Measurements from ENCODE around the gene GPC3. TPM values are rescaled to one million over a fixed set of nuclear protein-coding genes. Genes with fewer than 3 reads are reported as not detected.
A peak's percentile ranks its signal among the peaks of the same experiment; 100 is the strongest.
"Not testable (repeated sequence)": the region's sequence is repeated elsewhere in the genome, so short reads cannot be mapped to it uniquely, and the experiment has no call there.

Gene GPC3
- polyA plus RNA-seq, 1 donor, result 75.8 TPM

- peaks cover 16% of the 10 kb centered on the region for H3K4me1 ChIP-seq (ENCODE audit: control insufficient read depth, insufficient read depth, low read length)
- no peak overlapping the region for H3K27ac ChIP-seq (ENCODE audit: low read length)
- WGBS (ENCODE audit: insufficient coverage, low lambda C conversion rate), result no CpG with 5 or more reads among the region's 12 CpGs
- no peak for DNase-seq
- no peaks in the 10 kb centered on the region for H3K9me3 ChIP-seq (ENCODE audit: control insufficient read depth, low read depth, low read length)
- no peaks in the 10 kb centered on the region for H3K36me3 ChIP-seq (ENCODE audit: control insufficient read depth, insufficient read depth, low read length)
- no peak overlapping the region for H3K4me3 ChIP-seq (ENCODE audit: low read length)
- no peaks in the 10 kb centered on the region for H3K27me3 ChIP-seq (ENCODE audit: control insufficient read depth, insufficient read depth, low read length)
Observed at GRCh38 chrX:133999031-133999705, 13.8 kb upstream of the GPC3 start.

GRCh38 chrX:133995759-133996158, 10.4 kb upstream of the GPC3 start:
- no peaks in the 10 kb centered on the region for H3K9me3 ChIP-seq (ENCODE audit: control insufficient read depth, low read depth, low read length)
- H3K27ac ChIP-seq (ENCODE audit: low read length), result no peak overlapping the region
- no peaks in the 10 kb centered on the region for H3K36me3 ChIP-seq (ENCODE audit: control insufficient read depth, insufficient read depth, low read length)
- peaks cover 16% of the 10 kb centered on the region for H3K4me1 ChIP-seq (ENCODE audit: control insufficient read depth, insufficient read depth, low read length)
- H3K27me3 ChIP-seq (ENCODE audit: control insufficient read depth, insufficient read depth, low read length), result no peaks in the 10 kb centered on the region
- H3K4me3 ChIP-seq (ENCODE audit: low read length), result no peak overlapping the region
- DNase-seq, result no peak

GRCh38 chrX:133994576-133994975, 9.2 kb upstream of the GPC3 start:
- Histone ChIP-seq H3K36me3 (ENCODE audit: control insufficient read depth, insufficient read depth, low read length) (no peaks in the 10 kb centered on the region), H3K27me3 (ENCODE audit: control insufficient read depth, insufficient read depth, low read length) (no peaks in the 10 kb centered on the region), H3K9me3 (ENCODE audit: control insufficient read depth, low read depth, low read length) (no peaks in the 10 kb centered on the region), H3K4me1 (ENCODE audit: control insufficient read depth, insufficient read depth, low read length) (peaks cover 13% of the 10 kb centered on the region), H3K4me3 (ENCODE audit: low read length) (no peak overlapping the region), H3K27ac (ENCODE audit: low read length) (peak overlapping the region; percentile 6)
- DNase-seq, result peak; percentile 73 to 86
- WGBS (ENCODE audit: insufficient coverage, low lambda C conversion rate), result 25% methylated on average over 1 of the region's 2 CpGs

- Histone ChIP-seq H3K27me3 (ENCODE audit: control insufficient read depth, insufficient read depth, low read length) (no peaks in the 10 kb centered on the region), H3K36me3 (ENCODE audit: control insufficient read depth, insufficient read depth, low read length) (no peaks in the 10 kb centered on the region), H3K4me3 (ENCODE audit: low read length) (no peak overlapping the region), H3K4me1 (ENCODE audit: control insufficient read depth, insufficient read depth, low read length) (peaks cover 2% of the 10 kb centered on the region), H3K9me3 (ENCODE audit: control insufficient read depth, low read depth, low read length) (no peaks in the 10 kb centered on the region), H3K27ac (ENCODE audit: low read length) (no peak overlapping the region)
- no peak for DNase-seq
- WGBS (ENCODE audit: insufficient coverage, low lambda C conversion rate), result no CpG with 5 or more reads among the region's 4 CpGs
Observed at GRCh38 chrX:133992882-133993281, 7.5 kb upstream of the GPC3 start.

GRCh38 chrX:133991814-133992213, 6.4 kb upstream of the GPC3 start:
- Histone ChIP-seq H3K36me3 (ENCODE audit: control insufficient read depth, insufficient read depth, low read length) (no peaks in the 10 kb centered on the region), H3K27me3 (ENCODE audit: control insufficient read depth, insufficient read depth, low read length) (no peaks in the 10 kb centered on the region), H3K4me3 (ENCODE audit: low read length) (no peak overlapping the region), H3K4me1 (ENCODE audit: control insufficient read depth, insufficient read depth, low read length) (no peaks in the 10 kb centered on the region), H3K27ac (ENCODE audit: low read length) (no peak overlapping the region), H3K9me3 (ENCODE audit: control insufficient read depth, low read depth, low read length) (no peaks in the 10 kb centered on the region)
- no CpG with 5 or more reads among the region's 5 CpGs for WGBS (ENCODE audit: insufficient coverage, low lambda C conversion rate)
- DNase-seq, result no peak

GRCh38 chrX:133991057-133991456, 5.7 kb upstream of the GPC3 start:
- H3K4me3 ChIP-seq (ENCODE audit: low read length); H3K4me1 ChIP-seq (ENCODE audit: control insufficient read depth, insufficient read depth, low read length); DNase-seq; H3K27ac ChIP-seq (ENCODE audit: low read length); H3K36me3 ChIP-seq (ENCODE audit: control insufficient read depth, insufficient read depth, low read length); H3K9me3 ChIP-seq (ENCODE audit: control insufficient read depth, low read depth, low read length); H3K27me3 ChIP-seq (ENCODE audit: control insufficient read depth, insufficient read depth, low read length): not testable (repeated sequence)
- WGBS (ENCODE audit: insufficient coverage, low lambda C conversion rate), result no CpG with 5 or more reads among the region's 3 CpGs

- WGBS (ENCODE audit: insufficient coverage, low lambda C conversion rate), result no CpG with 5 or more reads among the region's 1 CpG
- Histone ChIP-seq H3K9me3 (ENCODE audit: control insufficient read depth, low read depth, low read length) (no peaks in the 10 kb centered on the region), H3K27me3 (ENCODE audit: control insufficient read depth, insufficient read depth, low read length) (peaks cover 2% of the 10 kb centered on the region), H3K27ac (ENCODE audit: low read length) (no peak overlapping the region), H3K4me3 (ENCODE audit: low read length) (no peak overlapping the region), H3K36me3 (ENCODE audit: control insufficient read depth, insufficient read depth, low read length) (no peaks in the 10 kb centered on the region), H3K4me1 (ENCODE audit: control insufficient read depth, insufficient read depth, low read length) (no peaks in the 10 kb centered on the region)
- no peak for DNase-seq
Observed at GRCh38 chrX:133989993-133990392, 4.6 kb upstream of the GPC3 start.

GRCh38 chrX:133989490-133989889, 4.1 kb upstream of the GPC3 start:
- no CpG with 5 or more reads among the region's 6 CpGs for WGBS (ENCODE audit: insufficient coverage, low lambda C conversion rate)
- Histone ChIP-seq H3K9me3 (ENCODE audit: control insufficient read depth, low read depth, low read length) (no peaks in the 10 kb centered on the region), H3K27ac (ENCODE audit: low read length) (no peak overlapping the region), H3K27me3 (ENCODE audit: control insufficient read depth, insufficient read depth, low read length) (peaks cover 4% of the 10 kb centered on the region), H3K4me3 (ENCODE audit: low read length) (no peak overlapping the region), H3K36me3 (ENCODE audit: control insufficient read depth, insufficient read depth, low read length) (no peaks in the 10 kb centered on the region), H3K4me1 (ENCODE audit: control insufficient read depth, insufficient read depth, low read length) (no peaks in the 10 kb centered on the region)
- no peak for DNase-seq

- H3K27me3 ChIP-seq (ENCODE audit: control insufficient read depth, insufficient read depth, low read length), result peaks cover 4% of the 10 kb centered on the region
- no peaks in the 10 kb centered on the region for H3K36me3 ChIP-seq (ENCODE audit: control insufficient read depth, insufficient read depth, low read length)
- DNase-seq, result no peak
- no peak overlapping the region for H3K27ac ChIP-seq (ENCODE audit: low read length)
- H3K4me1 ChIP-seq (ENCODE audit: control insufficient read depth, insufficient read depth, low read length), result no peaks in the 10 kb centered on the region
- no CpG with 5 or more reads among the region's 5 CpGs for WGBS (ENCODE audit: insufficient coverage, low lambda C conversion rate)
- H3K4me3 ChIP-seq (ENCODE audit: low read length), result no peak overlapping the region
- H3K9me3 ChIP-seq (ENCODE audit: control insufficient read depth, low read depth, low read length), result no peaks in the 10 kb centered on the region
Observed at GRCh38 chrX:133988010-133988409, 2.6 kb upstream of the GPC3 start.

GRCh38 chrX:133987188-133987587, 1.8 kb upstream of the GPC3 start:
- no peaks in the 10 kb centered on the region for H3K9me3 ChIP-seq (ENCODE audit: control insufficient read depth, low read depth, low read length)
- H3K4me3 ChIP-seq (ENCODE audit: low read length), result no peak overlapping the region
- peaks cover 4% of the 10 kb centered on the region for H3K27me3 ChIP-seq (ENCODE audit: control insufficient read depth, insufficient read depth, low read length)
- no peak for DNase-seq
- H3K27ac ChIP-seq (ENCODE audit: low read length), result no peak overlapping the region
- no peaks in the 10 kb centered on the region for H3K4me1 ChIP-seq (ENCODE audit: control insufficient read depth, insufficient read depth, low read length)
- WGBS (ENCODE audit: insufficient coverage, low lambda C conversion rate), result no CpG with 5 or more reads among the region's 6 CpGs
- H3K36me3 ChIP-seq (ENCODE audit: control insufficient read depth, insufficient read depth, low read length), result no peaks in the 10 kb centered on the region

GRCh38 chrX:133985967-133986683, 731 bp upstream of the GPC3 start:
- peaks cover 4% of the 10 kb centered on the region for H3K27me3 ChIP-seq (ENCODE audit: control insufficient read depth, insufficient read depth, low read length)
- no peaks in the 10 kb centered on the region for H3K4me1 ChIP-seq (ENCODE audit: control insufficient read depth, insufficient read depth, low read length)
- H3K9me3 ChIP-seq (ENCODE audit: control insufficient read depth, low read depth, low read length), result no peaks in the 10 kb centered on the region
- no peaks in the 10 kb centered on the region for H3K36me3 ChIP-seq (ENCODE audit: control insufficient read depth, insufficient read depth, low read length)
- no peak for DNase-seq
- H3K27ac ChIP-seq (ENCODE audit: low read length), result no peak overlapping the region
- H3K4me3 ChIP-seq (ENCODE audit: low read length), result peak overlapping the region; percentile 39
- WGBS (ENCODE audit: insufficient coverage, low lambda C conversion rate), result no CpG with 5 or more reads among the region's 14 CpGs
